Measurements from ENCODE around the gene PDE4B.

DNA sequence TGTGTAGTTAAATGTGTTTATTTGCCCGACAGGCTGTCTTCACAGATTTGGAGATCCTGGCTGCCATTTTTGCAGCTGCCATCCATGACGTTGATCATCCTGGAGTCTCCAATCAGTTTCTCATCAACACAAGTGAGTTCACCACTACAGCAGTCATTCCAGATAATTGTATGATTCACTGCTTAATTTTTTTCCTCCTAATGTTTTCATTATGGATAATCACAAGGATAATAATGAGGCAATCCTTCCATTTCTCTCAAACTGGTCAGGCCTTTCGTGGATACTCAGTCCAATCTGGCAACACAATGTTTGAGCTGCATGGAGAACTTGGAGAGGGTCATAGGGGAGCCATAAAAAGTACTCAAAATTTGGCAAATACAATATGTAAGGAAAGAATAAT, 572.9 kb downstream of the PDE4B start:
- TF ChIP-seq, protein P1, sequence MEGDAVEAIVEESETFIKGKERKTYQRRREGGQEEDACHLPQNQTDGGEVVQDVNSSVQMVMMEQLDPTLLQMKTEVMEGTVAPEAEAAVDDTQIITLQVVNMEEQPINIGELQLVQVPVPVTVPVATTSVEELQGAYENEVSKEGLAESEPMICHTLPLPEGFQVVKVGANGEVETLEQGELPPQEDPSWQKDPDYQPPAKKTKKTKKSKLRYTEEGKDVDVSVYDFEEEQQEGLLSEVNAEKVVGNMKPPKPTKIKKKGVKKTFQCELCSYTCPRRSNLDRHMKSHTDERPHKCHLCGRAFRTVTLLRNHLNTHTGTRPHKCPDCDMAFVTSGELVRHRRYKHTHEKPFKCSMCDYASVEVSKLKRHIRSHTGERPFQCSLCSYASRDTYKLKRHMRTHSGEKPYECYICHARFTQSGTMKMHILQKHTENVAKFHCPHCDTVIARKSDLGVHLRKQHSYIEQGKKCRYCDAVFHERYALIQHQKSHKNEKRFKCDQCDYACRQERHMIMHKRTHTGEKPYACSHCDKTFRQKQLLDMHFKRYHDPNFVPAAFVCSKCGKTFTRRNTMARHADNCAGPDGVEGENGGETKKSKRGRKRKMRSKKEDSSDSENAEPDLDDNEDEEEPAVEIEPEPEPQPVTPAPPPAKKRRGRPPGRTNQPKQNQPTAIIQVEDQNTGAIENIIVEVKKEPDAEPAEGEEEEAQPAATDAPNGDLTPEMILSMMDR (conservative IDR thresholded peaks at IDR 0.05; ENCODE audit: low read depth, low read length) = no peak
- TF ChIP-seq EZH2 (IDR thresholded peaks at IDR 0.05; ENCODE audit: low read length, unreplicated experiment) (no peak), EZH2phosphoT487 (IDR thresholded peaks at IDR 0.05; ENCODE audit: borderline replicate concordance, low read length) (no peak)

Measured in PC-3 (cell line).